T-cell (primary cell): ENCODE measurements around the gene ATF6B. TPM values are rescaled to one million over a fixed set of nuclear protein-coding genes. Genes with fewer than 3 reads are reported as not detected.

Experiments
- ATAC-seq, 4 experiments: fragments of 200-7000 bp in 3 of 4; fragments of 150-1000 bp in 1 of 4; cut with Tn5 transposase; replicated peaks in 1 of 4; 1 replicate in 3 of 4; 2 replicates in 1 of 4; pipeline ENCODE4 v1.10.0; 2021; ENCODE audit warnings: moderate library complexity in 3 of 4, mild to moderate bottlenecking in 2 of 4, moderate number of reproducible peaks in 1 of 4
- CTCF ChIA-PET, 2 donors: fragments of 300-600 bp; sonication (Branson Sonifier 250); formaldehyde crosslinking; loops; one replicate each; lab custom pipeline; 2022; ENCODE audit warnings: antibody characterized with exemption in 2 of 2; lab: Charles Lee
- POLR2A ChIA-PET, 2 donors: fragments of 300-600 bp; sonication (Branson Sonifier 250); formaldehyde crosslinking; loops; one replicate each; lab custom pipeline; 2022; ENCODE audit warnings: antibody characterized with exemption in 2 of 2; lab: Charles Lee
- DNase-seq, 35 experiments: peaks; one replicate each; pipeline versions ENCODE4 v3.0.0 to v3.0.0-alpha.2; 2013 to 2023
- H3K27ac ChIP-seq: one replicate; pipeline ENCODE4 v1.5.1; 2013; ENCODE audit warnings: low read length
- H3K27me3 ChIP-seq, 2 experiments: replicated peaks in 1 of 2; 1 replicate in 1 of 2; 2 replicates in 1 of 2; pipeline versions ENCODE4 v1.6.1 to v1.7.0; 2013; ENCODE audit warnings: low read length in 1 of 2, mixed read lengths in 1 of 2; ENCODE audit not compliant: control insufficient read depth in 2 of 2, insufficient read depth in 2 of 2; ENCODE audit errors: extremely low read depth in 1 of 2
- H3K36me3 ChIP-seq, 2 donors: 1 replicate in 1 of 2; 2 replicates in 1 of 2; pipeline versions ENCODE4 v1.6.1 to v1.7.0; 2013; ENCODE audit warnings: low read length in 1 of 2; ENCODE audit not compliant: control insufficient read depth in 2 of 2, insufficient read depth in 1 of 2; ENCODE audit errors: extremely low read depth in 1 of 2
- H3K4me1 ChIP-seq, 2 experiments: 1 replicate in 1 of 2; 2 replicates in 1 of 2; pipeline versions ENCODE4 v1.6.1 to v1.7.0; 2013; ENCODE audit warnings: low read length in 2 of 2, mixed read lengths in 1 of 2; ENCODE audit not compliant: insufficient read depth in 2 of 2, control insufficient read depth in 1 of 2; ENCODE audit errors: extremely low read depth in 1 of 2
- H3K4me3 ChIP-seq, 2 donors: 1 replicate in 1 of 2; 2 replicates in 1 of 2; pipeline versions ENCODE4 v1.5.1 to v1.7.0; 2013; ENCODE audit warnings: mild to moderate bottlenecking in 2 of 2, low read length in 1 of 2, moderate library complexity in 1 of 2; ENCODE audit not compliant: control insufficient read depth in 1 of 2; ENCODE audit errors: extremely low read depth in 1 of 2
- H3K9me3 ChIP-seq: 2 replicates; pipeline ENCODE4 v1.7.0; 2013
- H3K27ac Mint-ChIP-seq, 2 donors: one replicate each; pipeline ENCODE4 v1.8.0; 2020 to 2021; ENCODE audit warnings: mild to moderate bottlenecking in 2 of 2, mixed read lengths in 2 of 2
- H3K27me3 Mint-ChIP-seq, 2 donors: one replicate each; pipeline ENCODE4 v1.8.0; 2021 to 2022; ENCODE audit warnings: mixed read lengths in 2 of 2
- H3K36me3 Mint-ChIP-seq: one replicate; pipeline ENCODE4 v1.8.0; 2021; ENCODE audit warnings: mixed read lengths
- H3K4me1 Mint-ChIP-seq, 3 donors: one replicate each; pipeline ENCODE4 v1.8.0; 2020 to 2022; ENCODE audit warnings: mixed read lengths in 3 of 3, mild to moderate bottlenecking in 1 of 3
- H3K4me3 Mint-ChIP-seq, 3 donors: one replicate each; pipeline ENCODE4 v1.8.0; 2020 to 2022; ENCODE audit warnings: mild to moderate bottlenecking in 3 of 3, mixed read lengths in 3 of 3, moderate library complexity in 3 of 3
- H3K9me3 Mint-ChIP-seq, 3 donors: one replicate each; pipeline ENCODE4 v1.8.0; 2020 to 2022; ENCODE audit warnings: mixed read lengths in 3 of 3
- WGBS: methylation state at CpG from one replicate; pipeline ENCODE4 v1.1.5; 2013; ENCODE audit warnings: missing lambda C conversion rate; ENCODE audit not compliant: insufficient coverage; 5-methylcytosine and 5-hydroxymethylcytosine counted together
- total RNA-seq, 35 experiments: library from RNA in 6 of 35; stranded (reverse) in 6 of 35; fragments of 120-200 nt in 1 of 35; gene quantifications; one replicate each; pipeline versions ENCODE4 v1.2.1 to v1.2.4 and lab custom pipeline; 2013 to 2026

The ATF6B gene
- total RNA-seq, 5 donors from 2014 or later (not counting 1 experiment from before 2014, with no cell fraction given), result 106 to 151 (median 145) TPM

DNA sequence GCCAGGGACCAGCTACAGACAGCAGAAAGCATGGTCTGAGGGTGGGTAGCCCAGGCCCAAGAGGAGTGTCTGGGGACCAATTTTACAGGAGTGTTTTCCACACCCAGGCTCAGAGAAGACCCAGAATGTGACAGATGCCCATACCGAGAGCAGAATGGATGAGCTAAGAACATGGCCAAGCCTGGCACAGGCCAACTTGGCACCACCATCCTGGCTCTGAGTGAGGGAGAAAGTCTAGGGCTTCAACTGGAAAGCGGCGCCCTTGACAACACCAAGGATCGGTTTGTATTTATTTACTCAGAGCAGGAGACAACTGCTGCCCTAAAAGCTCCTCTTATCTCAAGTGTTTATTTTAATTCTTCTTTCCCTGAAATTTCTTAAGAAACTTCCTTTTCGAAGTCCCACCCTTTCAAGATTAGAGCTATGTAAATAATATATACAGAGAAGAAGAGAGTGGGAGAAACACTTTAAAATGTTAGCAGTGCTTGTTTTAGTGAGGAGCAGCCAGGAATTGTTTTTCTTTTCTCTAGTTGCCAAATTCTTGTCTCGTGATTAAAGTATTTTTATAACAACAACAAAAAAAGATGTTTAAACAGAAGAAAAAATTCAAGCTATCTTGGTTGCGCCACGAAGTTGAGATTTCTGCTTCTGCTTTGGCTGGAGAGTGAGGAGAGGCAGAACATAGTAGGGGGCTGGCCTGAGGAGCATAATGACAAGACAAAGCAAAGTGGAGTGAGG, 35.1 kb downstream of the ATF6B start:
- Mint-ChIP-seq H3K27me3 (peaks cover 27 to 34% of the 10 kb centered on the region in 2 donors), H3K4me3 (no peak overlapping the region), H3K9me3 (no peaks in the 10 kb centered on the region), H3K27ac (no peak overlapping the region), H3K4me1 (peaks cover 0 to 4% (median 3%) of the 10 kb centered on the region in 3 donors), H3K36me3 (no peaks in the 10 kb centered on the region)
- H3K27me3 ChIP-seq, result peaks cover 0 to 43% of the 10 kb centered on the region in 2 experiments
- H3K27ac ChIP-seq, result no peak overlapping the region
- 89% methylated on average over 6 of the region's 8 CpGs for WGBS
- no peak overlapping the region for H3K4me3 ChIP-seq
- ChIA-PET CTCF (no interaction called here), POLR2A (no interaction called here)
- DNase-seq, result no peak
- peaks cover 0 to 9% of the 10 kb centered on the region in 2 experiments for H3K4me1 ChIP-seq
- no peak for ATAC-seq
- H3K9me3 ChIP-seq, result no peaks in the 10 kb centered on the region
- no peaks in the 10 kb centered on the region for H3K36me3 ChIP-seq

DNA sequence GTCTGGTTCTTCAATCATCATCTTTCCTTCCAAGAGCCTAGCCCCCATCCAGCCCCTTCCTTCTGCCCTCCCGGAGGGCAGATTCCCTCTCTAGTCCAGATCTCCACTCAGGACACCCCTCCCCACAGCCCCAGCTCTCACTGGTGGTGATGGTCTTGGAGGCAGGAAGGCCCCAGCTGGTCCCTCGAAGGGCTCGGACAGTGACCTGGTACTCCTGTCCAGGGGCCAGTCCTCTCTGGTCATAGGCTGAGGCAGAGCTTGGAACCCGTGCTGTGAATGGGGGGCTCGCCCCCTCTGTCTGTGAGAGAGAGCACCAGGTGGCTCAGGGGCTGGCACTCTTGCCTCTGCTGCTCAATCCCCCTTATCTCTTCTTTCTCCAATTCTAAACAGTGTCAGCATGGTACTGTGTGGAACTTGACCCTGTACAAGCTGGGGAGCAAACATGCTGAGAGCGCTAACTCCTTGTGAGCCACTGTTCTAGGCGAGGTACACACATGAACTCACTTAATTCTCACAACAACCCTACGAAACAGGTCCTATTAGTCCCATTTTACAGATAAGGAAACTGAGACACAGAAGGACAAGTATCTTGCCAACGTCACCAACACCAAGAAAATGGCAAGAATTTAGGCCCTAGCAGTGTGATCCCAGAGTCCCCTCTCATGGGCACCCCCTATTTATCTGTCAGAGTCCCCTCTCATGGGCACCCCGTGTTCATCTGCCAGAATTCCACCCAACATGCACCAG, 38.8 kb downstream of the ATF6B start:
- H3K4me1 ChIP-seq, result peaks cover 0 to 13% of the 10 kb centered on the region in 2 experiments
- ChIA-PET CTCF (no interaction called here), POLR2A (no interaction called here)
- DNase-seq (no peak), ATAC-seq (no peak)
- no peak overlapping the region for H3K27ac ChIP-seq
- 67% methylated on average over 5 of the region's 10 CpGs for WGBS
- Mint-ChIP-seq H3K9me3 (no peaks in the 10 kb centered on the region), H3K36me3 (no peaks in the 10 kb centered on the region), H3K27me3 (peaks cover 22 to 34% of the 10 kb centered on the region in 2 donors), H3K4me3 (no peak overlapping the region), H3K4me1 (peaks cover 0 to 4% (median 3%) of the 10 kb centered on the region in 3 donors), H3K27ac (no peak overlapping the region)
- H3K36me3 ChIP-seq, result no peaks in the 10 kb centered on the region
- no peaks in the 10 kb centered on the region for H3K9me3 ChIP-seq
- H3K4me3 ChIP-seq, result no peak overlapping the region
- H3K27me3 ChIP-seq, result peaks cover 0 to 39% of the 10 kb centered on the region in 2 experiments

DNA sequence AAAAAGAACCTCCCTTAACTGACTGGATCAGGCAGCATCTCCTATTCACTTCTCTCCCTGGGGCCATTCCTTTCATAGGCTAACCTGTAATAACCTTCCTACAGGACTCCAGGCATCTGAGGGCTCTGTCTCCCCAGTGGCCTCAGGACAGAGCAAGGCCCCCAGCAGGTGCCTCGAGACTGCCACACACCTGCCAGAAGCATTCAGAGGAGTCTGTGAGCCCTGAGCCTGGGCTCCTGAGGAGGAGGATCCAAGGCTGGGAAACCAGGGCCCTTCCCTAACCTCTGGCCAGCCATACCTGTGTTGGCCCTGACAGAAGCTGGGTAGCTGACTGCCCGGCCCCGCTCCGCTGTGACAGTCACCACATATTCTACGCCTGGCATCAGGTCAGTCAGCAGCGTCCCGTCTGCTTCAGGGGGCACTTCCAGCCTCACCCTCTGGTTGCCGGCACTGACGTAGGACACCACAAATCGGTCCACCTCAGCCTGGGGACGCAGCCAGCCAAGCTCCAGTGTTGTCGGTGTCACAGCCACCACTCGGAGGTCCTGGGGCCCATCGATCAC, 39.5 kb downstream of the ATF6B start:
- H3K9me3 Mint-ChIP-seq, result no peaks in the 10 kb centered on the region
- ATAC-seq (no peak), DNase-seq (no peak)
- Histone ChIP-seq H3K27ac (no peak overlapping the region), H3K9me3 (no peaks in the 10 kb centered on the region), H3K4me1 (peaks cover 0 to 13% of the 10 kb centered on the region in 2 experiments), H3K36me3 (no peaks in the 10 kb centered on the region), H3K27me3 (peaks cover 0 to 45% of the 10 kb centered on the region in 2 experiments), H3K4me3 (no peak overlapping the region)
- H3K4me3 Mint-ChIP-seq, result peak overlapping the region in 1 of 3 donors; percentile 55
- H3K36me3 Mint-ChIP-seq, result no peaks in the 10 kb centered on the region
- whole genome bisulfite sequencing, result 87% methylated on average over 8 of the region's 14 CpGs
- H3K4me1 Mint-ChIP-seq, result peaks cover 0 to 4% (median 3%) of the 10 kb centered on the region in 3 donors
- no peak overlapping the region for H3K27ac Mint-ChIP-seq
- H3K27me3 Mint-ChIP-seq, result peaks cover 22 to 39% of the 10 kb centered on the region in 2 donors
- ChIA-PET CTCF (no interaction called here), POLR2A (no interaction called here)

DNA sequence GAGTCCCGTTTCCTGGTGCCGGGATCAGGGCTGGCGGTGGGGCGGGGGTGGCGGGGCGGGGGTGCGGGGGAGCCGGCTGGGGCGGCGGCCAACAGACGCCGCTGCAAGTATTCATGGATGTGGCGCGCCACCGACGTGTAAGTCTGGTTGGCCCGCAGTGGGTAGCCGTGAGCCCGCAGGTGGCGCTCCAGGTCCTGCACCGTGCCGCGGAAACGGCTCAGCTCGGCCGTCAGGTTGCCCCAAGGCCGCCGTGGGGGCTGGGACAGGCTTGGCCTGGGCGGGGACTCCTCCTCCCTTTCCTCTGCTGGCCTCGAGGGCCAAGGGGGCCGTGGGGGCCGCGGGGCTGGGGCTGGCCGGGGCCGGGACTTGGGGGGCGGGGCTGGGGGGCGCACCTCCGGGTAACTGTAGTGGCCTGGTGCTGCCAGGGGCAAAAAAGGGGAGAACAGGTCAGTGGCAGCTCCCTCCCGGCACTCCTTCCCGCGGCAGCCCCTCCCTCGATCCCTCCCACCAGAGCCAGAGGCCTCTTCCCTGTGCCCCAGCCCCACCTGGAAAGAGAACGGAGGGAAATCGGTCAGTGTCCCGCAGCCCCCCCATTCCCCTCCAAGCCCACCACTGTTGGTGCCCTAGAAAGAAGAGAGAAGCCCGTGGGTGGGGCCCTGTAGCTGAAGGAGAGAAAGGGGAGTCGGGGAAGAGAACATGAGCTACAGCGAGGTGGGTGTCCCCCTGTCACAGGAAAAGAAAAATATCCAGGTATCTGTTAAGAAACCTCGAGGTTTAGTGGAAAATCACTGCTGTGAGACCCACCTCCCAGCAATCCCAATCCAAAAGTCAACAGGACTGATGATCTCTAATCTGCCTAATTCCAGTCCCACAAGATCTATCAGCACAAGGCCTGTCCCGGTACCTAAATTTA, 40.2 kb downstream of the ATF6B start:
- WGBS, result 11% methylated on average over 29 of the region's 50 CpGs

DNA sequence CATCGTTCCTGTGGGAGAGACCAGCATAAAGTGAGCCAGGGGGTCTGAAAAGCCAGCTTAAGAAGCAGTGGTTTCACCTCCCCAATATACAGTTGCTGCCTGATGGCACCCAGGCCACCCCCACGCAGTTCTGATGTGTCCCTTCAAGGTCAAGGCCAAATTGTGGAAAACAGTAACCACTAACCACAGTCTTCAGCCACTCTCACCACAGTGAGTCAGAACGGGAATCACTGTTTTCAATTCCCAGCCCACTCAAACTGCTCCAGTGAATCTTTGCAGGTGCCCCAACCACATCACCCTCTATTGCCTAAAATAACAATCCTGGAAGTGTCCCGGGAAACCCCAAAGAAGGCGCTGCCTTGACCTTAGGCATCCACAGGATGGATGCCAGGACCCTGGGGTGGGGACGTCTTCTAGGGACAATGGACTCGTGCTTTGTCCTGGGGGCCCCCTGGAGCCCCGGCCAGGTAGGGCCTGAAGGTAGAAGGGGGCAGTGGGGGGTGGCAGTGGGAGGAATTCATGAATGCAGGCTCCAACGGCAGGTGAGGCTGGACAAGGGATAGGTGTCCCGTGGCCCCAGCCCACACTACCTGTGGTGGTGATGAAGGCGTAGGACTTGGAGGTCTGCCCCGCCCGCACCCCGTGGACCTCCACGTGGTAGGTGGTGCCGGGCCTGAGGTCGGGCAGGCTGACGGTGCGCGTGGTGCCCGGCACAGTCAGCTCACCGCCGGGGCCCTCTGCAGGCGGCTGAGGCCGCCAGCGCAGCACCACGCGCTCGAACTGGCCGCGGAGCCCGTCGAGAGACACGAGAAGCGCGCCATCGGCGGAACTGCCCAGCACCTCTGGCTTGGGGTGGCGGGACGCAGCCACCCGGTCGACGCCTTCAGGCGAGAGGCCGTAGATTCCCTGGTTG, 41.1 kb downstream of the ATF6B start:
- CTCF ChIA-PET, result no interaction called here
- H3K27ac Mint-ChIP-seq, result no peak overlapping the region
- POLR2A ChIA-PET, result no interaction called here

More for the DNA sequence above, 40.2 kb downstream of the ATF6B start:
- Histone ChIP-seq H3K4me3 (no peak overlapping the region), H3K4me1 (peaks cover 0 to 13% of the 10 kb centered on the region in 2 experiments), H3K27me3 (peaks cover 0 to 49% of the 10 kb centered on the region in 2 experiments), H3K27ac (no peak overlapping the region), H3K36me3 (no peaks in the 10 kb centered on the region), H3K9me3 (no peaks in the 10 kb centered on the region)
- Mint-ChIP-seq H3K9me3 (no peaks in the 10 kb centered on the region), H3K27me3 (peaks cover 27 to 37% of the 10 kb centered on the region in 2 donors), H3K27ac (no peak overlapping the region), H3K4me1 (peaks cover 3 to 5% (median 4%) of the 10 kb centered on the region in 3 donors), H3K36me3 (no peaks in the 10 kb centered on the region), H3K4me3 (peak overlapping the region in 1 of 3 donors; percentile 55)
- DNase-seq (peak; percentile 27 to 79 (median 60)), ATAC-seq (peak; percentile 88 to 96 (median 94))
- ChIA-PET POLR2A (no interaction called here), CTCF (interaction anchor here in 1 of 2 donors (0.6 kb wide), 1 partner anchor 359 kb away, joined by 3 read pairs; no protein-coding TSS in a partner anchor)

More for the DNA sequence above, 41.1 kb downstream of the ATF6B start:
- Mint-ChIP-seq H3K4me1 (peaks cover 3 to 5% (median 4%) of the 10 kb centered on the region in 3 donors), H3K27me3 (peaks cover 23 to 35% of the 10 kb centered on the region in 2 donors), H3K9me3 (no peaks in the 10 kb centered on the region), H3K36me3 (no peaks in the 10 kb centered on the region), H3K4me3 (peak overlapping the region in 1 of 3 donors; percentile 55)
- WGBS, result 22% methylated on average over 38 of the region's 45 CpGs
- DNase-seq (peak in 1 of 35 experiments; percentile 16), ATAC-seq (peak; percentile 23 to 49 (median 28))
- Histone ChIP-seq H3K27me3 (peaks cover 0 to 51% of the 10 kb centered on the region in 2 experiments), H3K4me1 (peaks cover 0 to 13% of the 10 kb centered on the region in 2 experiments), H3K36me3 (no peaks in the 10 kb centered on the region), H3K4me3 (no peak overlapping the region), H3K27ac (no peak overlapping the region), H3K9me3 (no peaks in the 10 kb centered on the region)
